Right forelimb (tissue), 1 donor: ENCODE measurements around the gene BABAM2.
A peak's percentile ranks its signal among the peaks of the same experiment; 100 is the strongest.

Experiments
- DNase-seq: peaks from one replicate; pipeline ENCODE4 v3.0.0-alpha.2; 2018

BABAM2 gene

DNA sequence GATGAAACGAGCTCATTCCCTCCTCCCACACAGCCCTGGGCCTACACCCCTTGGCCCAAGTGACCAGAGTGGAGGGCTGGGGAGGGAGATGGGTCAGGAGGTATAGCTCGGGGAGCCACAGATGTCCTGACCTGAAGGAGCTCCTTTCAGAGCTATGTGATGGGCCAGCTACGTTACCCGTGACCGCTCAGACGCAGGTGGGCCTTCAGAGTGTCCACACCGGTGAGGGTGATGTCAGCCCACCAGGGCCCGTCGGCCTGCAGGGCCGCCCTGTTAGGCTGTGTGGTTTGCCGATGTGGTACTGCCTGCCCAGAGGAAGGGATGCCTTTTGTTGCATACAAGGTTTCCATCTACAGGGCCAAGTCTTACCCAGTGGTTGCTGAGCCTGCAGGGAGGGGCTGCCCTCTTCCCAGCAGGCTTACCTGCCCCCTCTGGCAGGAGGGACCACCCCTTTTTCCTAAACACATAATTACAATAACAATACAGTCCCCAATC lies 460.3 kb downstream of the BABAM2 start:
- DNase-seq = peak; percentile 27

DNA sequence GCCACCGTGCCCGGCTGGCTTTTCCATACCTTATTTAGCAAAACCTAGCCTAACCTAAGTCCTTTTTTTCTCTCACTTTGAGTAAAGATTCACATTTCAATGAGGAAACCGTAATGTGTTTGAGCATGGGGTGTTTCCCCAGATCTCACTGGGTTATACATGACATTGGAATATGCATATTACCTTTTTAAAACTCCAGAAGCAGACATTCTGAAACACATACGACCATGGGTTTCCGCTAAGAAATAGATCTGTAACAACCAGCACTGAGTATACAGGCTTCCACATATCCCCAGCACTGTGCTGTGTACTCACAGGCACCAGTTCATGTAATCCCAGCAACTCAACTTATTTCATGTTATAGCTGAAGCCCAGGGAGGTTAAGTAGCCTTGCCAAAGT lies 461.1 kb downstream of the BABAM2 start:
- DNase-seq = peak; percentile 25

DNA sequence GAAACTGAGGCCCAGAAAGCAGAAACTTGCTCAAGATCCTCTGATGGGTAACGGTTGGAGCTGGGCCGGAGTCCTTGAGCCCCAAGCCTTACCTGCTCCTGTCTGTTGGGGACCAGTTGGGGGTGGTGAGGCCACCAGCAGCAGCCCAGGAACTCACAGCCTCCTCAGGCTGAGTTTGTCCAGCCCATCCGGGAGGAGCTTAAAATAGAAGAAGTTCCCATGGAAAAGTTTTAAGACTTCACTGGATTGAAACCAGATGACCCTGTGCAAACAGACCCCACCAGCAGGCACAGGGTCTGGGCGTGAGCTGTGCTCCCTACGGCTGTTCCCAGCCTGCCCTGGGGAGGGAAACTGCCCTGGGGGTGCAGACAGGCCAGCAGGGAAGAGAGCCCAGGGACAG lies 461.6 kb downstream of the BABAM2 start:
- DNase-seq = peak; percentile 45

DNA sequence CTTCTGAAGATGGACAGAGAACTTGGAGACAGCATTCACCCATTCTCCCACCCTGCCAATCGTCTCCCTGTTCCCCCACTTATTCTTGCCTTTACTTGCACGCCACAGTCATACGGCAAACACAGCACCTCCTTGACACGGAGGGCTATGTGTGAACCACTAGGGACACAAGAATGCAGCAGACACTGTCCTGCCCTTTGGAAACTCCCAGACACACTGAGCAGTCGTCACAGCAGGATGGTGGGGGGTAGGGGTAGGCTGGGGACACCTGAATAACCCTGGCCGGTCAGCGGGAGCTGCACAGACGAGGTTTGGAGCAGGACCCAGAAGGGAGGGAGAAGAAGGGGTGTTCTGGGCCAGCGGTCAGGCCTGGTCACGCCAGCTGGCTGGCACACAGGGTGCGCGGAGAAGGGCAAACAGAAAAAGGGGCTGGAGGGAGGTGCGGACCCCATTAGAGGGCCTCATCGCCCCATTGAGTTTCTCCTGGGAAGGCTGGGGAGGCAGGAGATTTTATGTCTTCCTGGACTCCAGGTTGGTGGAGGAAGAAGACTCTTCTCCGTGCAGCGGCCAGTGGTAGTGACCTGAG lies 462.2 kb downstream of the BABAM2 start:
- no peak for DNase-seq

DNA sequence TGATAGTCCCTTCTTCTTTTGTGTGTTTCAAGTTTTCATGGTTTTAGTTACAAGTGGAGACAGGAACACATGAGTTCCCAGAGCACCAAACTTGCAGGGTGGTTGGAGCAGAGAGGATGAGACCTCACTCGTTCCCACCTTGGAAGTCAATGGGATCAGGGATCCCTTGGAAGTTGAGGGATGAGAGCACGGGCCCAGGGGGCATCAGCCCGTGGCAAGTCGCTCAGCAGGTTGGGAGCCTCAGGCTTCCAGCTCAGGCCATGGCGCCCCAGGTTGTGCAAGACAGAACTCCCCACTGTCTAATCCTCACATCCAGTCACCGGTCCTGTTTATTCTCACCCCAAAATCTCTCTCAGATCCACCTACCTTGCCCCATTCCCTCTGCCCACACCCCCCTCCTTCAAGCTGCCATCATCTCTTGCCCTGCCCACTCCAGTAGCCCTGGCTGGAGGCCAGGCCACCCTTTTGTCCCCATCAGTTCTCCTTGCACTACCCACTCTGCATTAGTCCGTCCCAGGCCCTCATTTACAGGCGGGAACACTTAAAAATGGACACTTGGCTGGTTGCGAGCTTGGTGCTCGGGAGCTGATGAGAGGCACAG lies 464.5 kb downstream of the BABAM2 start:
- no peak for DNase-seq

DNA sequence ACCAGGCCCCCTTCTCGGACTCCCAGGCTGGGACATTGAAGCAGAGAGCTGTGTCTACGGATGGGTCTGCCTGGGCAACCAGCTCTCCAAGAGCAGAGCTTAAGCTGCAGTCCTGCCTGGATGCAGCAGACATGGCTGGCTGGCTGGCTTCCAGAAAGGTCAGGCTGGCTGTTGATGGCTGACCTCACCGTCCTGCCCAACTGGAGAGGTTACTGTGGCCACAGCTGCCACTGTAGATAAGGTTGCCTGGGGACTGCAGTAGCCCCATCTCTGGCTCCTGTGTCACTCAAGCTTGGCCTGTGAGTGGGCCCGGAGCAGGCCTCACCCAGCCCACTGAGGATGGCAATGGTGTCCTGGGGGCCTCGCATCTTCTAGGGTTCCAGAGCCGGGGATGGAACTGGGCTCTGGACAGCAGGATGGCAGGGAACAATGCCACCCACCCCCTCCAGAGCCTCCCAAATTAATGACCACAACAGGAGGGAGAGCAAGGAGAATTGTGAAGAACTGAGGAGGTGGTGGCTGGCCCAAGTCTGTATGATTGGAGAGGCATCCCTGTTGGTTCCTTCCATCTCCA lies 465.1 kb downstream of the BABAM2 start:
- no peak for DNase-seq

DNA sequence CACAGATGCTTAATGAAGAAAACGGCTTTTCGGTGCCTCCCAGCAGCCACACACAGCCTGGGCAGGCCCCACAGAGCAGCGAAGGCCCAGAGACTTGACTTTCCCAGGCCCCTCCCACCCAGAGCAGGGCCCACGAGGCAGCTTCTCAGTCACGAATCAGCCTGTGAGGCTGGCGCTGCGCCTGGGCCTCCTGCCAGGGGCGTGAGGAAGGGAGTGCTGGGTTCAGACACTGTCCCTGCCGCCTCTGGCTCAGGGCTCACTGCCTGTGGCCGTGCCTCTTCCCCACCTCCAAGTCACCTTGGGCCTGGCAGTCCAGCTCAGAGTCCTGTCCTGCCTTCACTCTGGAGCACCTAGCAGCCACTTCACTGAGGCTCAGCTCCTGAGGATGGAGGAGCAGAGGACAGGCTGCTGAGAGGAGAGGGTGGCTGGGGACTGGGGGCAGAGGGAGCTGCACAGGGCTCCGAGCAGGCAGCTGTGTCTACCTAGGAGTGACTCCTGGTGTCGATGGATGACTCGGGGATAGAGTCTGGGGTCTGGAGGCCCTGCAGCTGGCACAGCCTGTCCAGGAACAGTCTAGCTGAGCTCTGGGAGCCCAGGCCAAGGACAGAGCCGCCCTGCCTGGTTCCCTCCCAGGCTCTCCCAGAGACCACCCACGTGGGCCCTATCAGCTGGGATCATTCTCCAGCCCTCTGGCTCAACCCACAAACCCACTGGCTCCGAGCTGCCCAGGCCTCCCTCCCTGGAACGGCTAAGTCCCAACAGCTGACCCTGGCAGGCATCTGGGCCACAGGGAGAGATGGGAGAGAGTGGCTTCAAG lies 465.8 kb downstream of the BABAM2 start:
- peak; percentile 90 for DNase-seq

DNA sequence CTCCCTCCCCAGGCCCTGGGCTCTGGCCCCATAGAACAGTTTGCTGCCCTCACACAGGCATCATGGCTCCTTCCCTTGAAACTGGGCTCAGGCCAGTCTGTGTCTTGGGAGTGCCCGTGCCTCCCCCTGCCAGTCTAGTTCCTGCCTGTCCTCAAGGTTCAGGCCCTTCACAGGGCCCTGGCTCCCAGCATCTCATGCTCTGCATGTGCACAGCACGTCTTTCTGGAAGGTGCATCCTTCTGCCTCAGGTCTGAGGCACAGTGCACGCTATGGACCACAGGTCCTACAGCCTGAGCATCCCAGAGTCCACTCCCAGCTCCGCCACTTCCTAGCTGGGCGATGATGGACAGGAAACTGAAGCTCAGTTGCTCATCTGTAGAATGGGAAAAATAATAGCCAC lies 466.5 kb downstream of the BABAM2 start:
- DNase-seq = no peak

DNA sequence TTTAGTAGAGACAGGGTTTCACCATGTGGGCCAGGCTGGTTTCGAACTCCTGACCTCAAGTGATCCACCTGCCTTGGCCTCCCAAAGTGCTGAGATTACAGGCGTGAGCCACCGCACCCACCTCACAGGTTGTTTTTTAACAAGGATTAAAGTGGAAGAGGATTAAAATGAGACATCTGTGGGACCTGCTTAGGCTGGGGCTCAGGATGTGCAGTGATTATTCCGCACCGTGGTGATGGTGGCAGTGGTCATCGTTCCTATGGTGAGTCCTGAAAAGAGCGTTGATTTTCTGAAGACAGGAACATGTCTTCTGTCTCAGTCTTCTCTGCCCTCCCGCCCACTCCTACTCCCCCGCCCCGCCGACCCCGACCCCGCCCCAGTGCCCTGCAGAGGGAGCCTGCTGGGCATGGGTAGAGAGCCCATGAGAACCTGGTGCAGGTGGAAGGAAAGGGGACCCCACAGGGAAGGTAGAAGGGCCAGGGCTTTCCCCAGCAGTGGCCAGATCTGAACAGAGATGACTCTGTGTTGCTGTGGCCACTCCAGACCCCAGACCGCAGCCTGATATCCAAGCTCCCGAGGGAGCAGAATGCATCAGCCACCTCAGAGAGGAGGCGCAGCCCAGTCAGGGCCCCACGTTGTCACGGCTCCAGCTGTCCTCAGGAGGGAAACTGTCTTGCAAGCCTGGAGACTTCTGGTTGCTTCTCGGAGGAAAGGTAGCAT lies 467.6 kb downstream of the BABAM2 start:
- DNase-seq = no peak

DNA sequence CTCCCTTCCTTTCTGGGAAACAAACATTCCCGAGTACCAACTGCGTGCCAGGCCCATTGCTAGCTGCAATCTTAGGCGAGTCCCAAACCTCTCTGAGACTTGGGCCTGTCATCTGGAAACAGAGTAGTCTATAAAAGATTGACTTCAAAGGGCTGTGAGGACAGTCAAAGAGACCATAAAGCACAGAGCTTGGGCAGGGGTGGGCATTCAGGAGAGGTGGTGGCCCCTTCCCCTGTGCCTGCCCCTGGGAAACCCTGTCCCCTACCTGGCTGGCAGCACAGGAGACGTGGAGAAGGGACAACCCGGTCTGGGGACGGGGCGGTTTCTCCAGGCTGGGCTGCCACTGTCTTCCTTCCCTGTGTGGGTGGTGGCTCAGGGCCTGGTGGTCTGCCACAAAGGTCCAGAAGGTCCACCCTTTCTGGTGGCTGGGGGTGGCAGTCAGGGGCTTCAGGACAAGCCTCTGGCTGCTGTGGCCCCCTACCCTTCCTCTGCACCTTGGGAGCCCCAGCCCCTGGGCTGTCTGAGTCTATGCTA lies 468.2 kb downstream of the BABAM2 start:
- no peak for DNase-seq

DNA sequence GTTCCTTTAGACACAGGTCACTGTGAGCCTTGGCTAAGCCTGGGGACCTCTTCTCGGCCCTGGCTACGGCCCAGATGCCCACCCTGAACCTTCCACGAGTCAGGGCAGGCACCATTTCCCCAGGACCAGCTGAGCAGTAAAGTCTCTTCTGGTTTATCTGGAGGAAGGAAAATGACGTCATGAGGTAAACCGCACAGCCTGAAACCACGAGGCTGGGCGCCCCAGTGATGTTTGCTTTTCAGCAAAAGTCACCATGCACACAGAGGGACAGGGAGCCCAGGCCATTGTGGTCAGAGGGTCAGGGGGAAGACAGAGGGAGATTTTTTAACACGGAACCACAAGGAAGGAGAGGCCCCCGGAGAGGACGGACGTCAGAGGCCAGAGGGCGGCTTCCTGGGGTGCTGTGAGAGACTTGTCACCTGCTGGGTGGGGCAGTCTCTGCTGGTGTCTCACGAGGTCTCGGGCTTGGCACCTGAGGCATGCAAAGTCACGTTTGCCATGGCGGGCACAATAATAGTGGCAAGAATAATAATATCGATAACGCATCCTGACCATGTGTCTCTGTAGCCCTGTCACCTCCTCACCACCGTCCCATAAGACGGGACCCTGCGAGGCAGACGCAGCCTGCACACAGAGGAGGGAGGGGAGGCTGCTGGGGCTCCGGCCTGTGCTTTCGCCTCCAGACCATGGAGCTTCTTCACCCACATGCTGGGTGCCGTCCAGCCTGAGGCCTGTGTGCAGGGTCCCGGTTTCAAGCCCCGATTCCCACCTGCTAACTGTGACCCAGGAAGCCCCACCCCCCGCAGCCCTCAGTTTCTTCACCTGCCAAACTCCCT lies 468.9 kb downstream of the BABAM2 start:
- no peak for DNase-seq

DNA sequence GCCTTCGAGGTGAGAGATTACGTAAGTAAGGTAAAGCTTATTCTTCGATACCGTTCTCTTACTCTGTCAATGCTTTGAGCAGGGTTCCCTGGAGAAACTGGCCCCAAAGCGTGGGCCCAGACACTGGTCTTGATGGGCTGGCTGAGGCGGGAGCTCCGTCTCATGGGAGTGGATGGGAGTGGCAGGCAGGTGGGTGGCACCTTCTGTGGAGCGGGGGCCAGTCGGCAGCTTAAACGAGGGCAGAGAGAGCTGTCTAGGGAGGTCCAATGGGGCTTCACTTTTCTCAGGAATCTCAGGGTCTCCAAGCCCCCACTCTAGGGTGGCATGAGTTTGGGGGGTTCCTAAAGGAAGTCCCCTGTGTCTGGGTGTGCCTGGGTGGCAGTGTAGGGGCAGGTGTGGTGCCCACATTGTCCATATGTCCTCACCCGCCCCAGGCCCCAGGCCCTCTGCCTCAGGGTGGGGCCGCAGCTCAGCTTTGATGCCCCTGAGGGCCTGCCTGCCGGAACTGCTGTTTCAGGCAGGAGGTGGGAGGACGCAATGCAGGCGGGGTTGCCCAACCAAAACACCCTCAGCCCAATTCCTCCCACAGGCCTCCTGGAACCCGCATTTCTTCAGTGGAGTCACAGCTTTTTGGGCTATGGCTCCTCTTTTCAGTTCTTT lies 469.7 kb downstream of the BABAM2 start:
- no peak for DNase-seq

DNA sequence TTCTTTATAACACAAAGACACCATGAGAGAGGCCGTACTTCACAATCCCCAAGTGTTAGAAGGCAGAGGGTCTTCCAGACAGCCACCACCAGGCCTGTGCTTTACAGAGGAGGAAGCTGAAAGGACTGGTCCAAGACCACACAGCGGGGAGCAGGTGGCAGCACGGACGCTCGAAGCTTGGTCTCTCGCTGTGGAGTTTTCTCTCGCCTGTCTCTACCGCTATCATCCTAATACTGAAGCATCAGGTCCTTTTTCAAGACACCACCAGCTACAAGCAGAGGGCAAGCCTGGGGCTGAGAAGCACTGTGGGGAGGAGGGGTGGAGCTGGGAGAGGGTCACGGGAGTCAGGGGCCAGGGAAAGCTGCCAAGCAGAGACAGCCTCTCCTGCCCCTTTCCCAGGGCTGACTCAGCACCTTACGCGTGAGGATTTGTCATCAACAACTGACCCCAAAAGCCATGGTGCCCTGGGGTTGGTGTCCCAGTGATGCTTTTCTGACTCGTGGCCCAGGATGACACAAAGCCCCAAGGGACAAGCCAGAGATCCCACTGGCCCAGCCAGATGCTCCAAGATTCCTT lies 470.3 kb downstream of the BABAM2 start:
- DNase-seq = no peak

DNA sequence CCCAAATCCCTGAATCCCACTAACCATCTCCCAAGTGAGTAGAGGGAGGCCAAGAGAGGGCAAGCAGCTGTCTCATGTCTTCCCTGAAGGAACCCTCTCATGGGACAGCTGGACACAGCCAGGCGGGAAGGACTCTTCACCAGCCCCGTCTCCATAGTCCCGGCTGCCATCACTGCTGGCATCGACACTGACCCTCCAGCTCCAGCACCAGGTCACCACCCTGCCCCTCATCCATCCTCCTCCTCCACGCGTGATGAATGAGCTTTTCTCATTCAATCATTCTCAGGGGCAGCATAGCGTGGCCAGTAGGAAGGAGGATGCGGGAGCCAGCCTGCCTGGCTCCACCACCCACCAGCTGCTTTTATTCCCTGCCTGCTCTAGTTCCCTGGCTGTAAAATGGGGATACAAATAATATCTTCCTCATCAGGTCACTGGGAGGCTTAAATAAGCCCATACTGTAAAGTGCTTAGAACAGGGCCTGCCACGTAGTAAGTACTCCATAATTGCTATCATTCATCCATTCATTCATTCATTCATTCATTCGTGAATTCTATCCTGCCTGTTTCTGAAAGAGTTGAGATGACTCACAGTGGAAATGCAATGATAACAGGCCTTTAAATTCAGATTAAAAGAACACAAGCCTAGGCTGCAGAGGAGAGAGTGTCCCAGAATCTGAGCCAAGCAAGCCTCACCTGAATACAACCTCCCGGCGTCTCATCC lies 471.6 kb downstream of the BABAM2 start:
- DNase-seq = no peak

DNA sequence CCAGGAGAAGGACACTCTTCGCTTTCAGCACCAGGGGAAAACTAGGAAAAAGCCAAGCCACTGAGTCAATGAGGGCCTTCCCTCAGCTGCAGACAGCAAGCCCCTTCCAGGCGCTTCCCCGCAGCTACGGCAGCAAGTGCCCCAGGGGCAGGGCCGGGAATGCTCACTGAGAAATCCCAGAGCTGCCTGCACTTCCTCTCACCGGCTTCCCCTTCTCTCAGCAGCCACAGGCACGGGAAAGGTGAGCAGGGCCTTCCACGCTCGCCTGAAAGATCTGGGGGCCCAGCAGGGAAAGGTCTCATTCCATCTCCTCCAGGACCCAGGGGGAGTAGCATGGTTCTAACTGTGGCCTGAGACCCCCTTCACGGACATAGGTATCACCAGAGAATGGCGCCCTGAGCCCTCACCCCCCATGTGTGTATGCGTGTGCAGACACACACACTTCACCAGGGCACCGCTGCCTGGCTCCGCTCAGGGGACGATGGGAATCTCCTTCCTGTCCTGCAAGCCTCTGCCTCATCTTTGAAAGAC lies 472.5 kb downstream of the BABAM2 start:
- DNase-seq = no peak

DNA sequence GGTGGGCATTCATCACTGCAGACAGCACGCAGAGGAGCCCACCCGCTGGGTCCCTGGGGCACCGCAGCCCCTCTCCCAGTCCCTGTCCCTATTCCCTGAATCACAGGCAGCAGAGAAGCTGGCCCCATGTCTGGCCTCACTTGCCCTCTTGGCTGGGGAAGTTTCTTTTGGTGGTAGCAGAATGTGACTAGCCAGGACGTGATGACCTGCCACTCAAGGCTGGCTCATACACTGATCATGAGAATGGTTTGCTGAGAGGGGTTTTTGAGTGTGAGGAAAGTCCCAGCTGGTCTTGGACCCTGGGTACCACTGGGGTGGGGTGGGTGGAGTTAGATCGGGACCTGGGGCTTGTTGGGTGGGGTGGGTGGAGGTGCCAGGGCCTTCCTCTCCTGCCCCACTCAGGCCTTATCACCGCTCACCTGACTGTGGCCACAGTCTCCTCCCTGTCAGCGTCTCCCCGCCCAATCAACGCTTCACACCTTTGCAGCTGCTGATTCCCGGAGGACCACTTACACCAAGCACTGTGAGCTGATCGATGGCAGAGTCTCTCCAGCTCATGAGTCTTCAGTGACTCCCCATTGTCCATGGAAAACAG lies 473.3 kb downstream of the BABAM2 start:
- no peak for DNase-seq

DNA sequence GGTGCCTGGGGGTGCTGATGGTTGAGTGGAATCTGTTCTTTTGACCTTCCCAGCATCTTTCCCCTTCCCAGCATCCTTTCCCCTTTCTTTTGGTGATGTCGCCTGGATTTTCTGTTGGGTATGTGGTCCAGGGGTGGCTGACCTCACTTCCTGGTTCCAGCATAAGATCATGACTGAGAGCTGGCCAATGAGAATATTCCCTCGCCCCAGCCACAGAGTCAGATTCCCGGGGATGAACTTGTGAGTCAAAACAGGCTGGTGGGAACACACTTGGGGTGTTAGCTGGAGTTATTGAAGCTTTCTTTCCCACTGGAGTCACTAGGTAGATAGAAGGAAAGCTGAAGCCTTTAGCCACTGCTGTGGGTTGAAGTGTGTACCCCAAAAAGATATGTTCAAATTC lies 474.1 kb downstream of the BABAM2 start:
- no peak for DNase-seq

DNA sequence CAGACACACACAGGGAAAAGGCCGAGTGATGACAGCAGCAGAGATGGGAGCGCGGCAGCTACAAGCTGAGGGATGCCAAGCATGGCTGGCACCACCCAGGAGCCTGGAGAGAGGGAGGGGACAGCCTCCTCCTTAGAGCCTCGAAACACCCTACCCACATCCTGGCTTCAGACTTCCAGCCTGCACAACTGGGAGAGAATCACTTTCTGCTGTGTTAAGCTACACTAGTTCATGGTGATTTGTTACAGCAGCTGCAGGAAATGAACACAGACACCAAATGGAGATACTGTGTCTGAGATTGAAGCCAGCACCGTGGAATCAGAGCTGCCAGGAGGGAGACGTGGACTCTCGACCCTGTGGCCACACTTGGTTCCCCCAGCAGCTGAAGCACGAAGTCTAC lies 474.6 kb downstream of the BABAM2 start:
- no peak for DNase-seq

DNA sequence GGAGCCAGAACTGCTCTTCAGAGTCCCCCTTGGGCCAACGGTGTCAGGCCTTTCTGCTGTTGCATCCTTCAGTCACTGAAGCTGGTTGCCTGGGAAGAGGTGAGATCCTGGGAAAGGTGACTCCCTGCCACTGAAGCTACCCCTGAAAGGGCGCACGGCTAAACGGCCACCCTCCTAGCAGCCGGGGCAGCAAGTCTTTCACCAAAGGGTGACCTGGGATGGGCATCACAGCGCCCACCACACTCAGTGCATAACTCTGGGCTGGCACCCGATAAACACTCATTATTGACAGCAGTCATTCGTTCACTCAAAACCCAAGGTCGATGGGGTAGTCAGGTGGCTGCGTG lies 475.6 kb downstream of the BABAM2 start:
- DNase-seq = no peak
